CD4-positive, alpha-beta T cell treated with Interleukin-2 at 100 ng/mL for 4 hours (primary cell): Measurements from ENCODE around the gene MARCHF10.
"Not testable (repeated sequence)": the region's sequence is repeated elsewhere in the genome, so short reads cannot be mapped to it uniquely, and the experiment has no call there.

Experiments
- DNase-seq: peaks from one replicate; pipeline ENCODE4 v3.0.0-alpha.2; 2020; ENCODE audit warnings: low spot score

Gene MARCHF10, protein sequence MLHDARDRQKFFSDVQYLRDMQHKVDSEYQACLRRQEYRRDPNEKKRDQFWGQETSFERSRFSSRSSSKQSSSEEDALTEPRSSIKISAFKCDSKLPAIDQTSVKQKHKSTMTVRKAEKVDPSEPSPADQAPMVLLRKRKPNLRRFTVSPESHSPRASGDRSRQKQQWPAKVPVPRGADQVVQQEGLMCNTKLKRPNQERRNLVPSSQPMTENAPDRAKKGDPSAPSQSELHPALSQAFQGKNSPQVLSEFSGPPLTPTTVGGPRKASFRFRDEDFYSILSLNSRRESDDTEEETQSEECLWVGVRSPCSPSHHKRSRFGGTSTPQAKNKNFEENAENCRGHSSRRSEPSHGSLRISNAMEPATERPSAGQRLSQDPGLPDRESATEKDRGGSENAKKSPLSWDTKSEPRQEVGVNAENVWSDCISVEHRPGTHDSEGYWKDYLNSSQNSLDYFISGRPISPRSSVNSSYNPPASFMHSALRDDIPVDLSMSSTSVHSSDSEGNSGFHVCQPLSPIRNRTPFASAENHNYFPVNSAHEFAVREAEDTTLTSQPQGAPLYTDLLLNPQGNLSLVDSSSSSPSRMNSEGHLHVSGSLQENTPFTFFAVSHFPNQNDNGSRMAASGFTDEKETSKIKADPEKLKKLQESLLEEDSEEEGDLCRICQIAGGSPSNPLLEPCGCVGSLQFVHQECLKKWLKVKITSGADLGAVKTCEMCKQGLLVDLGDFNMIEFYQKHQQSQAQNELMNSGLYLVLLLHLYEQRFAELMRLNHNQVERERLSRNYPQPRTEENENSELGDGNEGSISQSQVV

DNA sequence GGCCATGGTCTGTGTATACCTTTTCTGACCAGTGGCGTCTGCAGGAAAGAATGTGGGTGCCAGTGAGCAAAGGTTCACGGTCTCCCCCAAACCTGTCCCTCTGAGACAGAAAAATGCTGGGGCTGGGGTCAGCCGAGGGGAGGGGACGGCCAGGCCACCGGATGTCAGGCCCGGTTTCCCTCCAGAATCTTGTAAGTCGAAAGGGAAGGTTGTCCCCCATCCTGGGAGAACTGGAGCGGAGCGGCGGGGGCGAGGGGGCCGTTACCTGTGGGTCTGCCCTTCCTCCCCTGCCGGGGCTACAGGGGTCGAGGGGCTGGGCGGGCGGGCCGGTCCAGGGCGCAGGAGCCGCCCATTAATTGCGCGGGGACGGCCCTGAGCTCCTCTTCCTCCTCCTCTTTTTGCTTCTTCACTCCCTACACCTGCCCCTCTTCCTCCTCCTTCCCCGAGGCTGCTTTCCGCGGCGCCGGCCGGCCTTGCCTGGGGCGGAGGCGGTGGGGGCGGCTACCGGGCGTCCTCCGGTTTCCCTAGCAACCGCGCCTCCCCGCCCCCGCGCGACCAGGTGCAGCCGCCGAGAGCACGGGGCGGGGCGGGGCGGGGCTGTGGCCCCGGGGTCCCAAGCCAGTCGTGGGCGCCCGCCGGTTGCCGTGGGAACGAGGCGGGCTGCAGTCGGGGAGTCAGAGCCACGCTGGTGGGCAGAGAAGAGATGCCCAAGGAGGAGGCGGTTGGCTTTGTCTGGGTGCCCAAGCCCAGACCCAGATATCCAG lies at the start of gene MARCHF10:
Gene MARCHF10 (minus strand): TSS at position 503 of the 764 bp plus-strand sequence. CDS start 6,579 bp downstream, outside the sequence.
- no peak for DNase-seq

DNA sequence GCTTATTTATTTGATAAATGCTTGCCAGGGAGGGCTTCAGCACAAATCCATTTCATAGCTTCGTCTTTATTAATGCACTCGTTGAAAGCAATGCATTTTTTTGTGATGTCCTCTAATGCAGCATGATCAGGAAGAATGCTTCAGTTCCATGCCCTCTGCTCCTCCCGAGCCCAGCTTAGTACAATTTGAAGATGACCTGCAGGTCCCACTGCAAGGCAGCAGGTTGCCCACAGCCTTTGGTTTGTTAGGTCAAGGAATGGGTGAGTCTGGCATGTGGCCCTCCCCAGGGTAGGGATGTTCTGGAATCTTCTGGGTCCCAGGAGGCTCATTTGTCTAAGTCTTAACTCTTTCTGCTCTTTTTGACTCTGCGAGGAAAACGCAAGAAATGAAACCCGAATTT lies 49.4 kb upstream of the MARCHF10 start:
- no peak for DNase-seq

DNA sequence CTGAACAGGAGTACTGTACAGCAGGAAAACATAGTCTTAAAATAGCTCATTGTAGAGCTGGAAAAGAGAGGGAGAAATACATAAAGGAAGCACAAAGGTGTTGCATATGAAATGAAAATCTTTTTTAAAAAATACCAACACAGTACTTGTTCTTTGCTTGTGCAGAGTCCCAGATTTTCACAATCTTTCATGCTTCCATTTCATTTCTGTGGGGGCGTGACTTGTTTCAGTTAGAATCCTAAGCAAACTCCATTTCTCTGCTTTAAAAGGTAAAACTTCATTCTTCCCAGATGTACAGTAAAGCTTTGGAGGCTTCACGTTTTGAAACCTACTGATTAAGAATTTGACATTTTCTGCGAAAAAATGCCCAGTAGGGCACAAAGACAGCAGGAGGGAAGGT lies 48.5 kb upstream of the MARCHF10 start:
- no peak for DNase-seq

DNA sequence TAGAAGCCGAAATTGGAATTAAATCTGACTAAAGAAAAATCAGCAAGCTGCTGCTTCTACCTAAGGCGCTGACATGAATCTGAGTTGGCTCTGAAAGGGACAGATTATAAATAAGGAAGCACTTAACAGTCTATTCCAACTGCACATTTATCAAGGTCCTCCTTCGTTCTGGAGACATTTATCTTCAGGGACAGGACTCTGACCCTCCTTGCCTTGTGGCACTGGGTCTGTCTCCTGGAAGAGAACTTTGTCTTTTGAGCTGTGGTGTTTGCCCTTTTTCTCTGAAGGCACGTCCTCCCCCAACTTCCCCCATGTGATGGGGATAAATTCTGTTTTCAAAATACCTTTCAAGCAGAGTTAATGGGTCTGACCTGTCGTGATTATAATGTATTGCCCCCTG lies 47.0 kb upstream of the MARCHF10 start:
- DNase-seq, result no peak

DNA sequence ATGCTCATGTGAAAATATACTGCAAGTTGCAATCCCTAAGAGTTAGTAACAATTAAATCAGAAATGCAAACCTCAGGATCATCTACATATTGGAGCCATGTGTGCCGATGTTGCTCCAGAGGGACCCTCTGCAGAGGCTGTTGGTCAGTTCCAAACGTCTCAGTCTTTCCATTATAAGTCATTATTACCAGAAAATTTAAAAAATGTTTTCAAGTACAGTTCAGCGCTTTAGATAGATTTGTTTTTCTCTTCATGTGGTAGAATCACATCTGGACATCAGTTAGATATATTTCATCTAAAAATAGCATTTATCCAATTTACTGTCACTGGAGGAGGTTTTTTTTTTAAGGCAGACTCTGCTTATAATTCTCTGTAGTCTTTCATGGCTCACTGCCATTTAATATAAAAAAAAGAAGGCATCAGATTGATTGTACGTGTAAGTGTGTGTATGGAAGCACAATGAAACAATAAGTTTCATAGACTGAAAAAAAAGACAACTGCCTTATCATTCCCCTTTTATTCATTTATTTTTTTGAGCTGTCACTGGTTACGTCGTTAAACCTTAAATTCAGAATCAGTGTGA lies 46.1 kb upstream of the MARCHF10 start:
- no peak for DNase-seq

DNA sequence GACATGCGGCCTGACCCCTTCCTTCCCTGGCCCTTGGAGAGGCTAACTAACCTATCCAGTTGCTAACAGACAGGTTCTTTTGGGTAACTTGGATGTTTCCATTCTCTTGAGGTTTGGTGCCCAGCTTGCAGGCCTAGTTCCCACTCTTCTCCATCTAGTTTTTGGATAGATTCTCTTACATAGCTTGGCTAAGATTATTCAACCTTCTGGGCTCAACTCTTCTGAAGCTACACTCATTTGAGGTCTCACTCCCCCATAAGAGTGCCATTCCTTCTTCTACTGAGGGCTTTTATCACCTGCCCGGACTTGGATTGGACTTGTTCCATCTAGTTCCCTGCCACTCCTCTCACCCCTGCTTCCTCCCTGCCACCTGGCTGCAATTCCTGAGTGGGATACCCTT lies 44.1 kb upstream of the MARCHF10 start:
- DNase-seq, result no peak

DNA sequence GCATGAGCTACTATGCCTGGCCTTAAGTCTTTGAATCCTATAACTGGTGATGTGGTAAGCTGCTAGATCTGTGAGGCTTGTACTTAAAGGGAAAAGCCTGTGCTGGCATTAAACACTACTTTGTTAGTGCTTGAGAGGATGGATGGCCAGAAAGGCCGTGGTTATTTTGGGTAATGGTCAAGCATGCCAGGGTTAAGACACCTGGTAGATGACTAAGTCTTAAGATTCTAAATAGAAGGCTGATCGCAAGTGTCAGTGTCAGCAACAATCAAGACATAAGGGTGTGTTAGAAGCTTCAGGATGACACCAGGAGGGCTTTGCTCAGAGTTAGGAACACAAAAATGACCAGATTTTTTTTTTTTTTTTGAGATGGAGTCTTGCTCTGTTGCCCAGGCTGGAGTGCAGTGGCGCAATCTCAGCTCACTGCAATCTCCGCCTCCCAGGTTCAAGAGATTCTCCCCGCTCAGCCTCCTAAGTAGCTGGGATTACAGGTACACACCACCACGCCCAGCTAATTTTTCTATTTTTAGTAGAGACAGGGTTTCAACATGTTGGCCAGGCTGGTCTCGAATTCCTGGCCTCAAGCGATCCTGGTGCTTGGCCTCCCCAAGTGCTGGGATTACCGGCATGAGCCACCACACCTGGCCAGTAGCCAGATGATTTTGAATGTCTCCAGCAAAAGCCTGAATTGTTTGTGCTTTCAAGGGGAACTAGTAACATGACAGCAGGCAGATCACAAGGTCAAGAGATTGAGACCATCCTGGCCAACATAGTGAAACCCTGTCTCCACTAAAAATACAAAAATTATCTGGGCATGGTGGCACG lies 41.7 kb upstream of the MARCHF10 start:
- not testable (repeated sequence) for DNase-seq

DNA sequence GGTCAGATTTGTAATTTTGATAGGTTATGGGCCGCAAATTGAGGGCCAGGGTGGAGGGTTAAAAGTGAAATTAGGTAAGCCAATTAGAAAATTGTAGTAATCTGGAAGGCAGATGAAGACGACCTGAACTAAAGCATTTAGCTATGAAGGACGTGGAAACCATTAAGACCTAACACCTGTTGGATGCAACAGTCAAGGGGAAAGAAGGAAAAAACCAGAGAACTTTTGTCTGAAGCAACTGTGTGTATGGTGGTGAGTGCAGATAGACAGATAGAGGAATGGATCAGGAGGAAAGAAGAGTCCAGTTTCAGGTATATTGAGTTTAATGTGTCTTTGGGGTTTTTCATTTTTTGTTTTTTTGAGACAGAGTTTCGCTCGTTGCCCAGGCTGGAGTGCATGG lies 40.2 kb upstream of the MARCHF10 start:
- no peak for DNase-seq

DNA sequence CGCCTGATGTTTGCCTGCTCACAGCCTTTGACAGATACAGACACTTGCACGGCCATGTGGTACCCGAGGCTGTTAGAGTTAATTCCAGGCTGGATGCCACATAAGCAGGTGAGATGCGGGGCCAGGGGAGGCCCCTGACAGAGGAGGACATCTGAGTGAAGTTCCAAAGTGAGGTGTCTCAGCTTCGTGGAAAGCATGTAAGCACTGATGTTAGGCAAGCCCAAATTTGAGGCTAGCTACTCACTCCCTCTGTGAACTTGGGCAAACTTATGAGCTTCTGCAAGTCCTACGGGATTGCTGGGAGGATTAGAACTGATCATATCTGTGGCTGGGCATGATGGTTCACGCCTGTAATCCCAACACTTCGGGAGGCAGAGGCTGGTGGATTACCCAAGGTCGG lies 39.3 kb upstream of the MARCHF10 start:
- no peak for DNase-seq

DNA sequence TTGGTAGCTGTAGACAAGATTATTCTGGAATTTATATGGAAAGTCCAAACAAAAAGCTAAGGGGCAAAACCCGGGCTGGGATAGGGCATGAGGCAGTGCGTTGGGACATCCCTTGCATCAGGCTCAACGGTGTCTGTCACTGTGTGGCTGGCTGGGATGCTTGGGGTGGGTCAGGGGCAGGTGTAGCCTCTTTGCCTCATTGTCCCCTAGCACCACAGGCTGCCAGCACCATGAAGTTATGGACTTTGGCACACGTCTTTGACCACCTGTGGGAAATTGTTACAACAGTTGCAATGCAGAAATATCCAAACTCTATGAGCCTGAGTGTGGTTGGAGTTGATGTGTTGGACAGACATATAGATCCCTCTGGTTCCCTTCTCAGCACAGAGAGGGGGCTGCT lies 32.8 kb upstream of the MARCHF10 start:
- no peak for DNase-seq

DNA sequence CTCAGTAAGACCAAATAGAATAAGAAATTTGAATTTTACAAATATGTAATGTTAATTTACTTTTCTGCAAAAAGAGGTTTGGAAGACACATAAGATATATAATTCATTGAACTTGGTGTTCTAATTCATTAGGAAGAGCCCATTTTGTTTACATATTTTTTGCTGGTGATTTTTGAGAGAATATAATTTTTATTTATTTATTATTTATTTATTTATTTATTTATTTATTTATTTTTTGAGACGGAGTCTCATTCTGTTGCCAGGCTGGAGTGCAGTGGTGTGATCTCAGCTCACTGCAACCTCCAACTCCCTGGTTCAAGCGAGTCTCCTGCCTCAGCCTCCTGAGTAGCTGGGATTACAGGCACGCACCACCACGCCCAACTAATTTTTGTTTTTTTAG lies 25.7 kb upstream of the MARCHF10 start:
- DNase-seq, result not testable (repeated sequence)

DNA sequence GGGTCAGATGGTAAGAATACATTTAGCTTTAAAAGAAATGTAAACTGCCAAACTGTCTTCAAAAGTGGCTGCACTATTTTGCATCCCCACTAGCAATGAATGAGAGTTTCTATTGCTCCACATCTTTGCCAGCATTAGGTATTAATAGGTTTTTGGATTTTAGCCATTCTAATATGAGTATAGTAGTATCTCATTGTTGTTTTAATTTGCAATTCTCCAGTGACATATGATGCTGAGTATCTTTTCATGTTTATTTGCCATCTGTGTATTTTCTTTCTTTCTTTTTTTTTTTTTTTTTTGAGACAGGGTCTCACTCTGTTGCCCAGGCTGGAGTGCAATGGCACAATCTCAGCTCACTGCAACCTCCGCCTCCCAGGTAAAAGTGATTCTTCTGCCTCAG lies 24.3 kb upstream of the MARCHF10 start:
- no peak for DNase-seq

DNA sequence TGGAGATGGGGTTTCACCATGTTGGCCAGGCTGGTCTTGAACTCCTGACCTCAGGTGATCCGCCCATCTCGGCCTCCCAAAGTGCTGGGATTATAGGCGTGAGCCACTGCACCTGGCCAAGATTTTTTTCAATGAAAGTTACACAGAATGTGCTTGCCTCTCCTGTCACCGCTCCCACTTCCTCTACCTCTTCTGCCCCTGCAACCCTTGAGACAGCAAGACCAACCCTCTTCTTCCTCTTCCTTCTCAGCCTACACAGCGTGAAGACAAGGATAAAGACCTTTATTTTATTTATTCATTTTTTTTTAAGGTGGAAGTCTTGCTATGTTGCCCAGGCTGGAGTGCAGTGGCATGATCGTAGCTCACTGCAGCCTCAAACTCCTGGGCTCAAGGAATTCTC lies 23.0 kb upstream of the MARCHF10 start:
- not testable (repeated sequence) for DNase-seq

DNA sequence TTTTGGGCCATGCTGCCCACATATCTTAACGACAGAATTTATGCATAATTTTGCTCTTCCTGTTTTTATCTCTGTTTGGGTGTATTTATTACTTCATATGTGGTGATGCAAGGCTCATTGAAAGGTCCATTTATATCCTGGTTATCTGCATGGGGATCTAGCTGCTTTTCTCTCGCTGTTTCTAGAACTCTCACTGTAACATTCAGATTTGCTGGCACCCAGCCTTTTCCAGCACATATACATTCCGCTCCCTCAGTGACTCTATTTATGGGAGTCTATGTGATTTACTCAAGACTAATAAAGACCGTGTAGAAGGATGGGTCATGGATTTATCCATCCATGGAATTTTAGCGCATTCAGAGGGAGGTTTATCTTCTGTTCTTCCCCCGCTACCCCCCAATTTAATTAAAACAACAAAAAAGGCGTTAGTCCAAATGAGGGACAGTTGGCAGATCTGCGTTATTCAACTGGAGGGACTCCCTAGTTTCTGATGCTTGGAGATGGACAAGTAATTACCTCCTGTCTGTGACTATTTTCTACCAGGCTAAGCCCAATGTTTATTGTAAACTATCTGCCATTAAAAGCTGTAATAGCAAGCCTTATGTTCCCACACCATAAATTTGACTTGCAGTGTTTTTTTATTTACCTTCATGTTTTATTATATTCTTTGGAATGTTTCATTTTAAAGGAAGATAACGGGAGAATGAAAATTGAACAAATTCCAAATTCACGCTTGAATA lies 19.8 kb upstream of the MARCHF10 start:
- DNase-seq, result no peak

DNA sequence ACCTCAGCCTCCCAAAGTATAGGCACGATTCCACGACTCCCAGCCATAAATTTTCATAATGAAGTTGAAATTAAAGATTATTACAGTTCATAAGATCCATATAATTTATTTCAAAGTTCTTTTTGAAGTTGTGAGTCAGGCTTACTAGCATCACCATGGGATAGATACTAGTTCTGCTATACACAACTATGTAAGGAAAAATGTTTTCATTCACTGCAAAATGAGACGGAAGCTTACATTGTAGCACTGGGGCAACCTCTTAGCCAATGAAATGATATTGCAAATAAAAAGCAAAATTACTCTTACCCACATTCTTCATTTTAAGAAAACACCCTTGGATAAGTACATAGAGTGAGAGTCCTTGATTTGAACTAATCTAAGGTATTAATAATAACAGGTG lies 18.8 kb upstream of the MARCHF10 start:
- DNase-seq, result no peak

DNA sequence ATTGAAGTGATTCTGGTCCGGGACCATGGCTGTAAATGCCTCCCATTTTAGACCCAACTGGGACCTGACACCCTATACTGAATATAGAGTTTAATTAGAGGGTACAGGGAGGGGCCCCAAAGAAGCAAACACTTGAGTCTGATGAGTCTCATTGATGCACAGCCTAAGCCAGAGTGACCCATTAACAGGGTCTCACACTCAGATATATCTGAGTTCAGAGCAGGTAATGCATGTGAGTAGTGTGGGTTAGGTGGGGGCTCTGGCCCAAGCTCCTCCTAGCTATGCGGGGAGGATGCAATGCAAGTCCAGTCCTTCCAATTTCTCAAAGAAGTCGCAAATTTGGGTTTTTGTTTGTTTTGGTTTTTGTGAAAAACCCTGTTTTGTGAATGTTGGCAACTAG lies 17.1 kb upstream of the MARCHF10 start:
- DNase-seq, result no peak

DNA sequence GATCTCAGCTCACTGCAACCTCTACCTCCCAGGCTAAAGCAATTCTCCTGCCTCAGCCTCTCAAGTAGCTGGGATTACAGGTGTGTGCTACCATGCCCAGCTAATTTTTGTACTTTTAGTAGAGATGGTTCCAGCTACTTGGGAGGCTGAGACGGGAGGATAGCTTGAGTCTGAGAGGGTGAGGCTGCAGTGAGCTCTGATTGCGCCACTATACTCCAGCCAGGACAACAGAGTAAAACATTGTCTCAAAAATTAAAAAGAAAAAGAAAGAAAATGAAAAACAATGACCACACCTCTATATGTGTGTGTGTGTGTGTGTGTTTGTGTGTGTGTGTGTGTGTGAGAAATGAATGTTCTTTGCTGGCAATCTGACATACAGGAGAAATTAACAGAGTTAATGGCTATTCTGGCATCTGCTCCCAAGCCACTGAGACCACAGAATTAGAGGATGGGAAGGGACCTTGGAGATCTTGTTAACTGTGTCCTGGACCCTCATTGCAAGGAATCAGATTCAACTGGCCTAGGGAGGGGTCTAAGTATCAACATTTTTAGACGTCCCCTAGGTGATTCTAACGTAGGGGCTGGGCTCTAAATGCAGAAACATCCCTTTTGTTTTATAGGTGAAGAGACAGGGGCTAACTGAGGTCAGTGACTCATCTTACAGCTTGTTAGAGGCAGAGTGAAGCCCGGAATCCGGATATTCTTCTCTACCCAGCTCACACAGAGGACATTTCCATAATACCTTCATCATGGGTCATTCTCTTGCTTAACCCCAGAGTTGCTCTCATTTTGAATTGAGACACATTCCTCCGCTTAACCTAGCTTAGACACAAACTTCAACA lies 16.4 kb upstream of the MARCHF10 start:
- DNase-seq, result no peak

DNA sequence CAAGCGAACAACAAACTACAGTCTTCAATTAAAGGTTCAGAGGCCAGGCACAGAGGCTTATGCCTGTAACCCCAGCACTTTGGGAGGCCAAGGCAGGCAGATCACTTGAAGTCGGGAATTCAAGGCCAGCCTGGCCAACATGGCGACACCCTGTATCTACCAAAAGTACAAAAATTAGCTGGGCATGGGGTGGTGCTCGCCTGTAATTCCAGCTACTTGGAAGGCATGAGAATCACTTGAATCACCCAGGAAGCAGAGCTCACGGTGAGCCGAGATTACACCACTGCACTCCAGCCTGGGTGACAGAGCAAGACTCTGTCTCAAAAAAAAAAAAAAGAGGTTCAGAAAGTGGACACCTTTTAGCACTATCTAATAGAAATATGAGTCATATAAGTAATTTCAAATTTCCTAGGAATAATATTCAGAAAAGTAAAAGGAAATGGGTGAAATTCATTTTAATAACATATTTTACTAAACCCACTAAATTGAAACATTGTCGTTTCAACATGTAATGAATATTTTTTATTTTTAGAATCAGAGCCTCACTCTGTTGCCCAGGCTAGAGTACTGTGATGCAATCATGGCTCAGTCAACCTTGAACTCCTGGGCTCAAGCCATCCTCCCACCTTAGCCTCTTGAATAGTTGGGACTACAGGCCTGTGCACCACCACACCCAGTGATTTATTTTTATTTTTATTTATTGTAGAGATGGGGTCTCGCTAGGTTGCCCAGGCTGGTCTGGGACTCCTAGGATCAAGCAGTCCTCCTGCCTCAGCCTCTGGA lies 15.2 kb upstream of the MARCHF10 start:
- no peak for DNase-seq
